Stomach (tissue), 4 donors: Measurements from ENCODE around the gene GIPC2.

Experiments used
- EP300 ChIP-seq: sonication (generic); formaldehyde crosslinking; IDR thresholded peaks from one replicate; pipeline ENCODE4 v1.6.1; 2017; ENCODE audit warnings: antibody characterized with exemption
- TF ChIP-seq, protein P1 (sequence below), 7 experiments: fragments of 450-650 bp in 4 of 7; fragments of 200-600 bp in 3 of 7; sonication (generic) in 3 of 7; IDR thresholded peaks; one replicate each; pipeline ENCODE4 v1.5.1; 2016 to 2019; ENCODE audit warnings: antibody characterized with exemption in 7 of 7, control low read depth in 2 of 7, mild to moderate bottlenecking in 1 of 7

GRCh38 chr1:78126506-78126905 is 80.7 kb downstream of the GIPC2 start:
- TF ChIP-seq, protein P1, sequence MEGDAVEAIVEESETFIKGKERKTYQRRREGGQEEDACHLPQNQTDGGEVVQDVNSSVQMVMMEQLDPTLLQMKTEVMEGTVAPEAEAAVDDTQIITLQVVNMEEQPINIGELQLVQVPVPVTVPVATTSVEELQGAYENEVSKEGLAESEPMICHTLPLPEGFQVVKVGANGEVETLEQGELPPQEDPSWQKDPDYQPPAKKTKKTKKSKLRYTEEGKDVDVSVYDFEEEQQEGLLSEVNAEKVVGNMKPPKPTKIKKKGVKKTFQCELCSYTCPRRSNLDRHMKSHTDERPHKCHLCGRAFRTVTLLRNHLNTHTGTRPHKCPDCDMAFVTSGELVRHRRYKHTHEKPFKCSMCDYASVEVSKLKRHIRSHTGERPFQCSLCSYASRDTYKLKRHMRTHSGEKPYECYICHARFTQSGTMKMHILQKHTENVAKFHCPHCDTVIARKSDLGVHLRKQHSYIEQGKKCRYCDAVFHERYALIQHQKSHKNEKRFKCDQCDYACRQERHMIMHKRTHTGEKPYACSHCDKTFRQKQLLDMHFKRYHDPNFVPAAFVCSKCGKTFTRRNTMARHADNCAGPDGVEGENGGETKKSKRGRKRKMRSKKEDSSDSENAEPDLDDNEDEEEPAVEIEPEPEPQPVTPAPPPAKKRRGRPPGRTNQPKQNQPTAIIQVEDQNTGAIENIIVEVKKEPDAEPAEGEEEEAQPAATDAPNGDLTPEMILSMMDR (IDR thresholded peaks at IDR 0.05) = no peak
- TF ChIP-seq EP300 = no peak
